Suprapubic skin (tissue), 4 donors: ENCODE measurements around the gene MADD. TPM values are rescaled to one million over a fixed set of nuclear protein-coding genes. Genes with fewer than 3 reads are reported as not detected.

ENCODE experiments used
- DNase-seq, 2 donors: peaks; one replicate each; pipeline ENCODE4 v3.0.0-alpha.2; 2019; ENCODE audit warnings: low spot score in 2 of 2
- H3K27ac ChIP-seq: fragments of 200-600 bp; sonication (generic); one replicate; pipeline ENCODE4 v1.5.1; 2019
- H3K27me3 ChIP-seq: fragments of 200-600 bp; sonication (generic); one replicate; pipeline ENCODE4 v1.5.1; 2019
- H3K36me3 ChIP-seq: fragments of 200-600 bp; sonication (generic); one replicate; pipeline ENCODE4 v1.5.1; 2019
- H3K4me1 ChIP-seq: fragments of 200-600 bp; sonication (generic); one replicate; pipeline ENCODE4 v1.5.1; 2019
- H3K4me3 ChIP-seq: fragments of 200-600 bp; sonication (generic); one replicate; pipeline ENCODE4 v1.5.1; 2019; ENCODE audit warnings: mild to moderate bottlenecking
- H3K9me3 ChIP-seq: fragments of 200-600 bp; sonication (generic); one replicate; pipeline ENCODE4 v1.5.1; 2019
- CTCF ChIP-seq, 2 donors: fragments of 200-600 bp in 1 of 2; fragments of 450-650 bp in 1 of 2; sonication (generic) in 1 of 2; IDR thresholded peaks; one replicate each; pipeline ENCODE4 v1.5.1; 2016 to 2019; ENCODE audit warnings: antibody characterized with exemption in 2 of 2, mild to moderate bottlenecking in 1 of 2, moderate library complexity in 1 of 2
- EP300 ChIP-seq: sonication (generic); formaldehyde crosslinking; IDR thresholded peaks from one replicate; pipeline ENCODE4 v1.6.1; 2017; ENCODE audit warnings: antibody characterized with exemption
- POLR2A ChIP-seq, 2 donors: fragments of 450-650 bp; IDR thresholded peaks; one replicate each; pipeline ENCODE4 v1.6.1; 2017; ENCODE audit warnings: antibody characterized with exemption in 2 of 2, mild to moderate bottlenecking in 2 of 2, moderate library complexity in 2 of 2
- POLR2AphosphoS5 ChIP-seq, 3 donors: sonication (generic); formaldehyde crosslinking; IDR thresholded peaks; one replicate each; pipeline ENCODE4 v1.6.1; 2017; ENCODE audit warnings: antibody characterized with exemption in 3 of 3
- WGBS: methylation state at CpG from one replicate; pipeline ENCODE4 v1.1.5; 2018; 5-methylcytosine and 5-hydroxymethylcytosine counted together
- total RNA-seq, 4 donors: library from RNA; depleted of rRNA; stranded (reverse); fragments of >200 nt; gene quantifications; one replicate each; pipeline ENCODE4 v1.1.0, GENCODE V29; 2016

MADD gene
- total RNA-seq, 4 donors from 2014 or later: 47.1 to 91.1 (median 71.3) TPM

- peaks cover 74% of the 10 kb centered on the region for H3K36me3 ChIP-seq
- 78% methylated on average over 5 of the region's 5 CpGs for WGBS
- no peak overlapping the region for H3K4me3 ChIP-seq
- H3K27me3 ChIP-seq: no peaks in the 10 kb centered on the region
- TF ChIP-seq CTCF (IDR thresholded peaks at IDR 0.05) (no peak), POLR2AphosphoS5 (IDR thresholded peaks at IDR 0.05) (no peak), EP300 (no peak), POLR2A (IDR thresholded peaks at IDR 0.05) (no peak)
- no peak for DNase-seq
- no peaks in the 10 kb centered on the region for H3K9me3 ChIP-seq
- no peak overlapping the region for H3K27ac ChIP-seq
- H3K4me1 ChIP-seq: peaks cover 7% of the 10 kb centered on the region
These were observed 33.5 kb upstream of the MADD start for GRCh38 chr11:47236482-47236881.

GRCh38 chr11:47239852-47240251, 30.1 kb upstream of the MADD start:
- H3K36me3 ChIP-seq: peaks cover 79% of the 10 kb centered on the region
- no peaks in the 10 kb centered on the region for H3K9me3 ChIP-seq
- TF ChIP-seq POLR2AphosphoS5 (IDR thresholded peaks at IDR 0.05): no peak
- no peak for TF ChIP-seq CTCF (IDR thresholded peaks at IDR 0.05)
- TF ChIP-seq POLR2A (IDR thresholded peaks at IDR 0.05): no peak
- H3K4me3 ChIP-seq: no peak overlapping the region
- WGBS: 89% methylated on average over 10 of the region's 10 CpGs
- H3K4me1 ChIP-seq: peaks cover 7% of the 10 kb centered on the region
- DNase-seq: no peak
- no peaks in the 10 kb centered on the region for H3K27me3 ChIP-seq
- no peak overlapping the region for H3K27ac ChIP-seq

GRCh38 chr11:47241841-47242301, 28.1 kb upstream of the MADD start:
- DNase-seq: no peak
- H3K4me1 ChIP-seq: peaks cover 7% of the 10 kb centered on the region
- no peak for TF ChIP-seq POLR2AphosphoS5 (IDR thresholded peaks at IDR 0.05)
- no peak for TF ChIP-seq CTCF (IDR thresholded peaks at IDR 0.05)
- no peak for TF ChIP-seq EP300
- no peak for TF ChIP-seq POLR2A (IDR thresholded peaks at IDR 0.05)
- no peak overlapping the region for H3K27ac ChIP-seq
- H3K36me3 ChIP-seq: peaks cover 81% of the 10 kb centered on the region
- WGBS: 83% methylated on average over 3 of the region's 3 CpGs
- H3K4me3 ChIP-seq: no peak overlapping the region
- H3K9me3 ChIP-seq: no peaks in the 10 kb centered on the region
- no peaks in the 10 kb centered on the region for H3K27me3 ChIP-seq

GRCh38 chr11:47242596-47243192, 27.2 kb upstream of the MADD start:
- Histone ChIP-seq H3K36me3 (peaks cover 80% of the 10 kb centered on the region), H3K4me1 (peaks cover 15% of the 10 kb centered on the region), H3K4me3 (no peak overlapping the region), H3K27ac (no peak overlapping the region), H3K9me3 (no peaks in the 10 kb centered on the region), H3K27me3 (no peaks in the 10 kb centered on the region)
- TF ChIP-seq POLR2A (IDR thresholded peaks at IDR 0.05) (no peak), POLR2AphosphoS5 (IDR thresholded peaks at IDR 0.05) (no peak), EP300 (no peak), CTCF (IDR thresholded peaks at IDR 0.05) (no peak)
- DNase-seq: no peak
- WGBS: 87% methylated on average over 20 of the region's 21 CpGs

GRCh38 chr11:47243454-47243853, 26.5 kb upstream of the MADD start:
- H3K4me3 ChIP-seq: no peak overlapping the region
- H3K27ac ChIP-seq: no peak overlapping the region
- TF ChIP-seq CTCF (IDR thresholded peaks at IDR 0.05) (no peak), POLR2A (IDR thresholded peaks at IDR 0.05) (no peak), POLR2AphosphoS5 (IDR thresholded peaks at IDR 0.05) (no peak), EP300 (no peak)
- H3K27me3 ChIP-seq: no peaks in the 10 kb centered on the region
- DNase-seq: no peak
- WGBS: 69% methylated on average over 4 of the region's 4 CpGs
- H3K4me1 ChIP-seq: peaks cover 16% of the 10 kb centered on the region
- no peaks in the 10 kb centered on the region for H3K9me3 ChIP-seq
- H3K36me3 ChIP-seq: peaks cover 73% of the 10 kb centered on the region
